WTC11 (cell line): ENCODE measurements around the gene NFX1. TPM values are rescaled to one million over a fixed set of nuclear protein-coding genes. Genes with fewer than 3 reads are reported as not detected.
A peak's percentile ranks its signal among the peaks of the same experiment; 100 is the strongest.

Experiments used
- ATAC-seq: fragments of 200-7000 bp; cut with Tn5 transposase; 2 replicates; pipeline ENCODE4 v1.10.0; 2021; ENCODE audit warnings: mild to moderate bottlenecking, moderate library complexity
- CTCF ChIA-PET: fragments of 300-600 bp; sonication (Branson Sonifier 250); formaldehyde crosslinking; loops from one replicate; lab custom pipeline; 2021; ENCODE audit warnings: antibody characterized with exemption; lab: Charles Lee
- POLR2A ChIA-PET: fragments of 350-600 bp; sonication (Branson Sonifier 250); formaldehyde crosslinking; loops from one replicate; lab custom pipeline; 2021; ENCODE audit warnings: antibody characterized with exemption; lab: Charles Lee
- DNase-seq: peaks from one replicate; pipeline ENCODE4 v3.0.0; 2021; ENCODE audit warnings: low spot score
- H3K27ac Mint-ChIP-seq: 2 replicates; pipeline ENCODE4 v1.8.0; 2021; ENCODE audit warnings: mixed read lengths
- H3K27me3 Mint-ChIP-seq: 2 replicates; pipeline ENCODE4 v1.8.0; 2021; ENCODE audit warnings: low read depth, mild to moderate bottlenecking, moderate library complexity, mixed read lengths
- H3K36me3 Mint-ChIP-seq: 2 replicates; pipeline ENCODE4 v1.8.0; 2021; ENCODE audit warnings: mixed read lengths
- H3K4me1 Mint-ChIP-seq: 2 replicates; pipeline ENCODE4 v1.8.0; 2022; ENCODE audit warnings: mixed read lengths
- H3K4me3 Mint-ChIP-seq: 2 replicates; pipeline ENCODE4 v1.8.0; 2021; ENCODE audit warnings: mild to moderate bottlenecking, moderate library complexity, mixed read lengths
- H3K9me3 Mint-ChIP-seq: 2 replicates; pipeline ENCODE4 v1.8.0; 2021; ENCODE audit warnings: mixed read lengths
- CBFB ChIP-seq: sonication (generic); formaldehyde crosslinking; IDR thresholded peaks from 2 replicates; pipeline ENCODE4 v1.8.1; 2022; ENCODE audit warnings: mild to moderate bottlenecking, low read depth, missing genetic modification reagents
- CREB1 ChIP-seq: sonication (generic); formaldehyde crosslinking; IDR thresholded peaks from 2 replicates; pipeline ENCODE4 v1.8.0; 2023; ENCODE audit warnings: mild to moderate bottlenecking, missing genetic modification reagents
- E2F4 ChIP-seq: sonication (generic); formaldehyde crosslinking; IDR thresholded peaks from 2 replicates; pipeline ENCODE4 v1.8.1; 2022; ENCODE audit warnings: low read depth, mild to moderate bottlenecking, moderate library complexity, missing genetic modification reagents, borderline replicate concordance
- FOXP1 ChIP-seq: sonication (generic); formaldehyde crosslinking; IDR thresholded peaks from 2 replicates; pipeline ENCODE4 v1.8.0; 2022; ENCODE audit warnings: missing genetic modification reagents, mild to moderate bottlenecking, moderate library complexity, borderline replicate concordance
- GRHL2 ChIP-seq: fragments of 250-450 bp; sonication (Bioruptor Pico); IDR thresholded peaks from 2 replicates; pipeline ENCODE4 v1.8.0; 2022; ENCODE audit warnings: mild to moderate bottlenecking, moderate library complexity; ENCODE audit not compliant: insufficient replicate concordance, severe bottlenecking
- GTF2I ChIP-seq: fragments of 250-450 bp; sonication (Bioruptor Pico); conservative IDR thresholded peaks from 2 replicates; pipeline ENCODE4 v1.4.0; 2021; ENCODE audit warnings: mild to moderate bottlenecking
- HMGA2 ChIP-seq: fragments of 250-450 bp; sonication (Bioruptor Pico); IDR thresholded peaks from 2 replicates; pipeline ENCODE4 v1.4.0; 2021; ENCODE audit warnings: mild to moderate bottlenecking, moderate library complexity
- IRF1 ChIP-seq: sonication (generic); formaldehyde crosslinking; IDR thresholded peaks from 2 replicates; pipeline ENCODE4 v1.8.0; 2023; ENCODE audit warnings: missing genetic modification reagents
- JUN ChIP-seq: sonication (generic); formaldehyde crosslinking; IDR thresholded peaks from 2 replicates; pipeline ENCODE4 v1.8.0; 2023; ENCODE audit warnings: mild to moderate bottlenecking, missing genetic modification reagents
- MXD4 ChIP-seq: fragments of 250-450 bp; sonication (Bioruptor Pico); IDR thresholded peaks from 2 replicates; pipeline ENCODE4 v1.8.0; 2021; ENCODE audit warnings: mild to moderate bottlenecking, moderate library complexity, borderline replicate concordance
- NFYB ChIP-seq: sonication (generic); formaldehyde crosslinking; conservative IDR thresholded peaks from 2 replicates; pipeline ENCODE4 v1.8.0; 2022; ENCODE audit warnings: low read depth, missing genetic modification reagents
- NR1H2 ChIP-seq: sonication (generic); formaldehyde crosslinking; IDR thresholded peaks from 2 replicates; pipeline ENCODE4 v1.9.0; 2021; ENCODE audit warnings: mild to moderate bottlenecking, moderate library complexity, missing genetic modification reagents
- PRDM15 ChIP-seq: sonication (generic); formaldehyde crosslinking; IDR thresholded peaks from 2 replicates; pipeline ENCODE4 v1.8.0; 2022; ENCODE audit warnings: missing genetic modification reagents
- RELA ChIP-seq: sonication (generic); formaldehyde crosslinking; IDR thresholded peaks from 2 replicates; pipeline ENCODE4 v1.8.1; 2022; ENCODE audit warnings: missing genetic modification reagents, mild to moderate bottlenecking, borderline replicate concordance
- SMAD3 ChIP-seq: sonication (generic); formaldehyde crosslinking; IDR thresholded peaks from 2 replicates; pipeline ENCODE4 v1.8.0; 2022; ENCODE audit warnings: missing genetic modification reagents, mild to moderate bottlenecking, borderline replicate concordance
- SP1 ChIP-seq: sonication (generic); formaldehyde crosslinking; conservative IDR thresholded peaks from 2 replicates; pipeline ENCODE4 v1.8.1; 2022; ENCODE audit warnings: missing genetic modification reagents
- ZMAT4 ChIP-seq: fragments of 250-450 bp; sonication (Bioruptor Pico); IDR thresholded peaks from 2 replicates; pipeline ENCODE4 v1.9.0; 2021; ENCODE audit warnings: mild to moderate bottlenecking
- ZNF396 ChIP-seq: fragments of 250-450 bp; sonication (Bioruptor Pico); IDR thresholded peaks from 2 replicates; pipeline ENCODE4 v1.8.0; 2021; ENCODE audit warnings: mild to moderate bottlenecking, moderate library complexity, borderline replicate concordance
- ZNF423 ChIP-seq: fragments of 250-450 bp; sonication (Bioruptor Pico); IDR thresholded peaks from 2 replicates; pipeline ENCODE4 v2.1.2; 2022; ENCODE audit warnings: mild to moderate bottlenecking, moderate library complexity
- ZNF532 ChIP-seq: fragments of 250-450 bp; sonication (Bioruptor Pico); IDR thresholded peaks from 2 replicates; pipeline ENCODE4 v1.9.0; 2021; ENCODE audit warnings: mild to moderate bottlenecking, borderline replicate concordance
- ZSCAN18 ChIP-seq: fragments of 250-450 bp; sonication (Bioruptor Pico); IDR thresholded peaks from 2 replicates; pipeline ENCODE4 v2.1.2; 2022; ENCODE audit warnings: mild to moderate bottlenecking, moderate library complexity
- total RNA-seq: library from RNA; stranded (reverse); gene quantifications from 3 replicates; pipeline ENCODE4 v1.2.3, GENCODE V29; 2021

Gene NFX1
- total RNA-seq, 1 experiment from 2014 or later, result 30.9 TPM

- TF ChIP-seq PRDM15 (CRISPR knock-in tag) (no peak), MXD4 (CRISPR knock-in tag) (no peak), GTF2I (no peak), ZNF396 (CRISPR knock-in tag) (no peak)
Measured at GRCh38 chr9:33248606-33249005, 41.7 kb upstream of the NFX1 start (continued).

- H3K36me3 Mint-ChIP-seq, result peaks cover 11% of the 10 kb centered on the region
- H3K27me3 Mint-ChIP-seq, result no peaks in the 10 kb centered on the region
- H3K4me3 Mint-ChIP-seq, result no peak overlapping the region
- no peak for TF ChIP-seq CBFB (CRISPR knock-in tag)
- DNase-seq (no peak), ATAC-seq (no peak)
- ChIA-PET CTCF (no interaction called here), POLR2A (no interaction called here)
- peak overlapping the region; percentile 79; the same call in 1 of the 2 replicates for H3K27ac Mint-ChIP-seq
- H3K4me1 Mint-ChIP-seq, result no peaks in the 10 kb centered on the region
- H3K9me3 Mint-ChIP-seq, result no peaks in the 10 kb centered on the region
Measured at GRCh38 chr9:33249087-33249658, 41.1 kb upstream of the NFX1 start.

GRCh38 chr9:33249983-33250382 lies 40.3 kb upstream of the NFX1 start:
- Mint-ChIP-seq H3K27me3 (no peaks in the 10 kb centered on the region), H3K36me3 (peaks cover 18% of the 10 kb centered on the region), H3K4me3 (no peak overlapping the region), H3K4me1 (no peaks in the 10 kb centered on the region), H3K9me3 (no peaks in the 10 kb centered on the region), H3K27ac (peak overlapping the region; percentile 75; the same call in 1 of the 2 replicates)
- DNase-seq (no peak), ATAC-seq (no peak)
- ChIA-PET POLR2A (no interaction called here), CTCF (no interaction called here)
- TF ChIP-seq IRF1 (CRISPR knock-in tag) (no peak), HMGA2 (CRISPR knock-in tag) (no peak), CREB1 (CRISPR knock-in tag) (no peak), ZNF532 (CRISPR knock-in tag) (no peak), ZSCAN18 (no peak), GRHL2 (no peak), RELA (CRISPR knock-in tag) (no peak), SMAD3 (CRISPR knock-in tag) (no peak), SP1 (CRISPR knock-in tag) (no peak), FOXP1 (CRISPR knock-in tag) (no peak), NR1H2 (CRISPR knock-in tag) (no peak), ZMAT4 (CRISPR knock-in tag) (no peak), JUN (CRISPR knock-in tag) (no peak), NFYB (CRISPR knock-in tag) (no peak), E2F4 (CRISPR knock-in tag) (no peak), ZNF423 (CRISPR knock-in tag) (no peak)
